ENCODE results near the gene HOXD9.

HOXD9 gene

GRCh38 chr2:176157499-176158185 lies 35.1 kb downstream of the HOXD9 start:
- DNase-seq = no peak

DNA sequence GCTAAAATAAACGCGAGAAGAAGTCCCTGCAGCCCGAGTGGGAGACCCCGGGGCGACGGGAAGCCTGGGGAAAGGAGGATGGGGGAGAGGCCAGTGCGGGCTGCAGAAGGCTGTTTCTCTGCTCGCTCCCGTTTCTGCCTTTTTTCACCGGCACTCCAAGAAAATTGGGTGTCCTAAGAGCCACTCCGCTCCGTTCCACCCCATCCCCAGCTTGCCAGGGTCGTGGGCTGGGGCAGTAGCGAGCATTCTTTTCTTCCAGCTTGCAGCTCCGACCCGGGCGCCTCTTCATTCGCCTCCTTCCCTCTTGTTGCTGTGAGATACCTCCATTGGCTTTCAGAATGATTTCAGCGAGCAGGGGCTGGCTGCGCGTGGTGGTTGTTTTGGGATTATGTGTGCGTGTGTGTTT lies 35.7 kb downstream of the HOXD9 start:
- no peak for DNase-seq

DNA sequence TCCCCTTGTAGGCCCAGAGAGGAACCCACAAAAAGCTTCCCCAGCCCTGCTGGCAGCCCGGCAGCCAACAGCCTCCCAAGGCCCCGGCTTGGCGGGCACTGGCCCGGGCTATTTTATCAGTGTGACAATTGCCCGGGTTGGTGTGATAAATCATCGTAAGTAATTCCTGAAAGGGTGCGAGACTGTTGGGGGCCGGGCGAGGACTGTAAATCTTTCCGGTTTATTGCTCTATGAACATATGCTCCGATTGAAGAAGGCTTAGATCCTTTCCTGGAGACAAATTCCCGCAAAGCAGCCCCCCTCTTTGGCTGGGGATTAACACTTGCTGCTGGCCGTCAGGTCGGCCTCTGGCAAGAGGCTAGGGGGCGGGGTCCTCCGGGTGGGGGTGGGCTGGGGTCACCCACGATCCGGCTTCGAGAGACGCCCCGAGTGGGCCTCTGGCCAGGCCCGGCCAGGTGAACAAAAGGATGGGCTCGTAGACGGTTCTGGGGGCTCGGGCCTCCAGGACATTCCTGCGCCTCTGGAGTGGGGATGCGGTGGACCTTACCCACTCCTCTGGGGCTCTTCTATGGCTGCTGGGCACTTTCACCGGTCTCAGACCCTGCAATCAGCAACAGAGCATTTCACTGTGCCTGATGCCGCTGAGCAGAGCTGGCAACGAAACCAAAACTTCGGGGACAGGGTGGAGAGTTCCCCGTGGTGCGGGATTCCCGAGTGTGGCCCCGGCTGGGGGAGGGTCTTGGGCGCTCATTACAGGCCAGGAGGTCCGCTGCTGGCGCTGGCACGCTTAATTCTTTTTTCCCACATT lies 36.5 kb downstream of the HOXD9 start:
- DNase-seq = no peak

DNA sequence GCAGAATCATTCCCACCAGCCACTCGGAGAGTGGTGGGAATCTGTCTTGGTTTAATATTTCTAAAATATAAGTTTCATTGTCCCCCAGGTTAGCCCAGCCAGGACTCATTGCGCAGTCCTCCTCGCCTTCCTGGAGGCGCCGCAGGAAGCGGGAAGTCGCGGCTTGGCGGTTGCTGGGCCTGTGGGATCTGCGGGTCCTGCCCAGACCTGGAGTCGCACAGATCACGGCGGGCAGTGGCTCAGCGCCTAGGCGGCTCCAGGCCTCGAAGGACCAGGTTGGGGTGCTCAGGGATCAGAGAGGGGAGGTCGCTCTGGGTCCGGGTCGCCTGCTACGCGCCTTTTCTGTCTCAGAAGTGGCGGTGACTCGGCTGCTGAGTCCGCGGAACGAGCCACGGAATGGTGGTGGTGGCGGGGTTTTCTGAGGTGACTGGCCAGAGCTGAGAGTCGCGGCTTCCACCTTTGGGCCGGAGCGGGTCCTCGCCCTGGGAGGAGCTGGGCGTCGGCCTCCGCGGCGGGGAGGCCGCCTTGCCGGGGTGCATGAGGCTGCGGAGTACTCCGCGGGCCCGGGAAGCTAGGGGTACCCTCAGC lies 37.2 kb downstream of the HOXD9 start:
- DNase-seq = no peak

DNA sequence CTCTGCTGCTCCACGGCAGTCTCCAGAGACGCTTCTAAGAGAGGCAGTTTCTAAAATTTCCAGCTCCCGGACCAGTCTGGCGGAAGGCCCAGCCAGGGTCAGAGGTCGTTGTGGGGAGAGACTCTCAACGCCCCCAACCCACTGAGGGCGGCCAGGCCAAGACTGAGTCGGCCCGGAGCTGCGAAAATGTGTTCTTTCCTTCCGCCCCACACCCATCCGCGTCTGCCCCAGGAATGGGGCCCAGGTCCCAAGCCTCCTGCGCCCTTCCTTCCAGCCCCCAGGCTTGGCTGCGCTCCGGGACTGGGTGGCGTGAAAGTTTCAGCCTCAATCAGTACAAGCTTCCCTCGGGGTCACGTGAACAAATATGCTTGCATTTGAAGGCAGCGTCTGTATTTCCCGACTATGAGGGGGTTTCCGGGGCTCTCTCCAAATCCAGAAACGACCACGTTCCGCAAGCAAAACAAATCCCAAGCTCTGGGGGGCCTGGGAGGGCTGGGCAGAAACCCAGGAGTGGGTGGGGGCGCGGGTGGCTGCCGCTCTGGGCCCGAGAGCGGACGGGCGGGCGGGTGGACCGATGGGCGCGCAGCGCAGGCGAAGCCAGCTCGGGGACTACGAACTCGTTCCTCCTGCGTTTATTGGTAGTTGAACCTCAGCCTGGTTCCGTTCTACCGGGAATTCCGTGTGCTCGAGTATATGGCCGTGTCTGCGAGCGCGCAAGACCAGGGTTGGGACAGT lies 37.9 kb downstream of the HOXD9 start:
- DNase-seq = no peak

- no peak for DNase-seq
Measured at GRCh38 chr2:176160986-176161824, 38.7 kb downstream of the HOXD9 start.

- no peak for DNase-seq
Measured at GRCh38 chr2:176161825-176162626, 39.5 kb downstream of the HOXD9 start.

GRCh38 chr2:176162911-176163671 lies 40.6 kb downstream of the HOXD9 start:
- DNase-seq = no peak

DNA sequence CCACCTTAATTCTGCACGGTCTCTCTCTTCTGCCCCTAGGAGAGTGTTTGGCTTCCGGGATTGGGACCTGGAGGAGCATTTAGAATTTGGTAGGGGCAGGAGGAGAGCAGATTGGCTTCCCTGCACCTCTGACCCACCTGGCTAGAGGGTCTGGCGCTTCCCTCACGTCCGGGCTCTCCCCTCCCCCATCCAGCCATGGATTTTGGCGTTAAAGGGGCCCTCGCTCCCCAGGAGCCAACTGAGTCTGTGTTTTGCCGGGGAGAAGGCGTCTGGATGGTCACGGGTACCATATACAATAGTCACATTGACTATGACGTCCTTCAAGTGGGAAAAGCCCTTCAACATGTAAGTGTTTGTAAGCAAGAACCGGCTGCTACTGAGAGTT lies 41.1 kb downstream of the HOXD9 start:
- DNase-seq = no peak

DNA sequence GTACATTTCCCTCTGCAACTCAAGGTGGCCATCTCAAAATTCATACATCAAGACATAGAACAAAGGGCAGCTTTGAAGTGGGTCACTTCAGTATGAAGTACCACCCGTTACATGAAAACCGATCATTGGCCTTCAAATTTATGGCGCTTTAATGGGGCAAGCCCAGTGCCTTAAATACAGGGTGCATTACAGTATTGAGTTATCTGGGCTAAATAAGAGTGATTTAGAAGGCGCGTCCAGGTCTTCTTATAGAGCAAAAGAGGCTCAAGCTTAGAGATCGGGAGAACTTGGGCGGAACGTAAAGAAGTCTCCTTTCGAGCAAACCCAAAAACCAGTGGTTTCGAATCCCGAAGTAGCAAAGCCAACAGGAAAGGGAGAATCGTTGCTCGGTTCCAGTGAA lies 41.7 kb downstream of the HOXD9 start:
- DNase-seq = no peak

- no peak for DNase-seq
Measured at GRCh38 chr2:176164611-176165369, 42.3 kb downstream of the HOXD9 start.

- DNase-seq = no peak
Measured at GRCh38 chr2:176165370-176166050, 43.0 kb downstream of the HOXD9 start.

DNA sequence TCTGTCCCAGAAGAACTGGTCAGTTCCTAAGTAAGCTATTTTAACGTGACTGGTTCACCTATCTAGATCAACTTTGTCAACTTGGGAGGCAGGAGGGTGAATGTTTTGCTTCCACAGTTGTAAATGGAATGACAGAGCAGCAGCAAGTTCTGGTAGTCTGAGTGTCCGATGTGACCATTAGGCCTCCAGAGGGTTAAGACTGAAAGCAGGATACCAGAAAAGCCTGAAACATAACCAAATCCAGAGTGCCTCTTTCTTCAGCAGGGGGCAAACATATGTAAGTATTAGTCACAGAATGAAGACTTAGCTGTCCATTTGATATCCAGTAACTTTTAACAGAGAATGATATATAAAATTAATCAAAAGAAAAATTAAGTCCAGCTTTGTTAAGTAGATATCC lies 43.8 kb downstream of the HOXD9 start:
- no peak for DNase-seq

- no peak for DNase-seq
Measured at GRCh38 chr2:176167398-176167797, 44.9 kb downstream of the HOXD9 start.

DNA sequence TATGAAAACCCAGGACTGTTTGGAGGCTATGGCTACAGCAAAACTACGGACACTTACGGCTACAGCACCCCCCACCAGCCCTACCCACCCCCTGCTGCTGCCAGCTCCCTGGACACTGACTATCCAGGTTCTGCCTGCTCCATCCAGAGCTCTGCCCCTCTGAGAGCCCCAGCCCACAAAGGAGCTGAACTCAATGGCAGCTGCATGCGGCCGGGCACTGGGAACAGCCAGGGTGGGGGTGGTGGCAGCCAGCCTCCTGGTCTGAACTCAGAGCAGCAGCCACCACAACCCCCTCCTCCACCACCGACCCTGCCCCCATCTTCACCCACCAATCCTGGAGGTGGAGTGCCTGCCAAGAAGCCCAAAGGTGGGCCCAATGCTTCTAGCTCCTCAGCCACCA lies 46.7 kb downstream of the HOXD9 start:
- no peak for DNase-seq

- no peak for DNase-seq
Measured at GRCh38 chr2:176169711-176170110, 47.2 kb downstream of the HOXD9 start.

DNA sequence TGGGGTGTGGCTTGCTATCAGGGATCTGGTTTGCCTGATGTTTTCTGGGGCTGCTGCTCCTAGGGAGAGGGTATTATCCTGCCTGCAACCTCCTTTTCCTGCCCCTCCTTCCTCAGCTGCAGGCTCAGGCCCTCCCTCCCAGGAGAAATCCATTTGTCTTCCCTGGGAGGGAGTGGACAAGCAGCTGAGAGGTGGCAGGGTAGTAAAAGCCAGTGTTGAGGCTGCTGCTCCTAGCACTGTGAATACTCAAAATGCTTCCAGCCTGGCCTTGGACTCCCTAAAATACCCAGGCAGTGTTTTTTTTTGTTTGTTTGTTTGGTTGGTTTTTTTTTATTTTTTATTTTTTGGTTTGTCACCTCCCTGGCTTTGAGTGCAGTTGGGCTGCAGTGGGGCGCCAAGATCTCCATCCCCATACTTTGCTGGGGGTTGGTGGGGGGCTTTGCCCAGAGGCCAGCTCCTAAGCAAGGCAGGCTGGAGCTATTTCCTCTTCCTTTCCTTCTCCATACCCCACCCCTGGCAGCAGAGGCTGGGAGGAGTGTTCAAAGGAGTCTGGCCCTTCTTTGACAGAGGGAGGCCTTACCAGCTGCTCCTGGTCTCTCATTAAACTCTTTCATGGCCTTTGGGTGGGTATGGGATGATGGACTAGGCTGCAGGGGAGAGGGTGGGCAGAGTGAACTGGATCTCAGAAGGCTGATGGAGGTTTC lies 48.2 kb downstream of the HOXD9 start:
- no peak for DNase-seq

GRCh38 chr2:176171351-176172006 lies 49.0 kb downstream of the HOXD9 start:
- no peak for DNase-seq
